Endothelial cell of umbilical vein (primary cell): ENCODE results near the gene MT1H. TPM values are rescaled to one million over a fixed set of nuclear protein-coding genes. Genes with fewer than 3 reads are reported as not detected.
"Not testable (repeated sequence)": the region's sequence is repeated elsewhere in the genome, so short reads cannot be mapped to it uniquely, and the experiment has no call there.

Experiments used
- BruUV-seq: library from RNA; stranded (reverse); fragments of 400-500 nt; replicated peaks from 2 replicates; lab custom pipeline; 2021; lab: Mats Ljungman, UMichigan
- CTCF ChIA-PET: fragments of 300-600, 350-600 bp; sonication (Branson Sonifier 250); formaldehyde crosslinking; loops from one replicate; lab custom pipeline; 2021; ENCODE audit warnings: antibody characterized with exemption, inconsistent platforms; lab: Charles Lee
- POLR2A ChIA-PET: fragments of 300-600, 350-600 bp; sonication (Branson Sonifier 250); formaldehyde crosslinking; loops from one replicate; lab custom pipeline; 2021; ENCODE audit warnings: antibody characterized with exemption, inconsistent platforms; lab: Charles Lee
- DNase-seq: peaks from one replicate; pipeline ENCODE4 v3.0.0-alpha.2; 2011; ENCODE audit warnings: low read depth, low spot score
- FAIRE-seq: peaks from 2 replicates; lab custom pipeline; 2011; peaks lifted over from hg19 to GRCh38; lab: Jason Lieb, UNC
- H2AFZ ChIP-seq: 2 replicates; pipeline ENCODE4 v1.6.0; 2012; ENCODE audit warnings: low read depth, low read length, control low read depth, inconsistent platforms
- H3K27ac ChIP-seq: 2 replicates; pipeline ENCODE4 v1.5.1; 2011; ENCODE audit warnings: low read depth, mild to moderate bottlenecking, control low read depth, low read length, moderate library complexity; ENCODE audit not compliant: insufficient read depth
- H3K27me3 ChIP-seq, 2 experiments: 2 replicates each; pipeline versions ENCODE4 v1.6.0 to v1.6.1; 2011; ENCODE audit warnings: low read length in 2 of 2, mixed read lengths in 1 of 2; ENCODE audit not compliant: control insufficient read depth in 2 of 2, insufficient read depth in 2 of 2
- H3K36me3 ChIP-seq, 2 experiments: 2 replicates in 1 of 2; 3 replicates in 1 of 2; pipeline ENCODE4 v1.5.1; 2011; ENCODE audit warnings: low read length in 2 of 2, mild to moderate bottlenecking in 1 of 2, moderate library complexity in 1 of 2; ENCODE audit not compliant: control insufficient read depth in 2 of 2, insufficient read depth in 2 of 2; ENCODE audit errors: extremely low read depth in 1 of 2
- H3K4me1 ChIP-seq: 3 replicates; pipeline ENCODE4 v1.5.1; 2011; ENCODE audit warnings: mild to moderate bottlenecking, low read length; ENCODE audit not compliant: control insufficient read depth, insufficient read depth; ENCODE audit errors: extremely low read depth
- H3K4me2 ChIP-seq: 2 replicates; pipeline ENCODE4 v1.6.1; 2011; ENCODE audit warnings: low read length, control low read depth, mixed read lengths; ENCODE audit not compliant: insufficient read depth
- H3K4me3 ChIP-seq, 3 experiments: fragments of 200-600 bp in 1 of 3; sonication (generic), shearing (Covaris generic) in 1 of 3; replicated peaks in 1 of 3; 2 replicates each; pipeline ENCODE4 v1.5.1; 2011 to 2016; ENCODE audit warnings: control low read depth in 3 of 3, low read length in 3 of 3, mild to moderate bottlenecking in 2 of 3, inconsistent platforms in 1 of 3, low read depth in 1 of 3, moderate library complexity in 1 of 3; ENCODE audit not compliant: insufficient read depth in 1 of 3
- H3K79me2 ChIP-seq: 2 replicates; pipeline ENCODE4 v1.6.0; 2012; ENCODE audit warnings: low read length, inconsistent platforms; ENCODE audit not compliant: control insufficient read depth, insufficient read depth
- H3K9ac ChIP-seq: replicated peaks from 2 replicates; pipeline ENCODE3; 2011; ENCODE audit warnings: low read length, control low read depth; ENCODE audit not compliant: insufficient read depth; ENCODE audit errors: extremely low read depth
- H3K9me1 ChIP-seq: replicated peaks from 3 replicates; pipeline ENCODE4 v1.6.0; 2011; ENCODE audit warnings: mild to moderate bottlenecking, low read length; ENCODE audit not compliant: control insufficient read depth, insufficient read depth; ENCODE audit errors: extremely low read depth
- H3K9me3 ChIP-seq: replicated peaks from 2 replicates; pipeline ENCODE4 v1.5.1; 2012; ENCODE audit warnings: low read length, inconsistent platforms; ENCODE audit not compliant: control insufficient read depth, insufficient read depth
- H4K20me1 ChIP-seq: replicated peaks from 2 replicates; pipeline ENCODE3; 2011; ENCODE audit warnings: mild to moderate bottlenecking, low read length; ENCODE audit not compliant: control insufficient read depth, insufficient read depth; ENCODE audit errors: extremely low read depth
- CTCF ChIP-seq, 2 donors: IDR thresholded peaks; 1 replicate in 1 of 2; 2 replicates in 1 of 2; pipeline ENCODE4 v1.5.1; 2011; ENCODE audit warnings: low read length in 2 of 2, mild to moderate bottlenecking in 2 of 2, moderate library complexity in 2 of 2, control low read depth in 1 of 2, inconsistent platforms in 1 of 2, low read depth in 1 of 2; ENCODE audit not compliant: insufficient read depth in 1 of 2; ENCODE audit errors: extremely low read depth in 1 of 2
- FOS ChIP-seq: IDR thresholded peaks from 2 replicates; pipeline ENCODE4 v1.6.1; 2011; ENCODE audit warnings: mild to moderate bottlenecking, low read length, moderate library complexity, borderline replicate concordance; ENCODE audit not compliant: insufficient read depth
- dilution Hi-C: fragments of 300-500 bp; cut with MboI; formaldehyde crosslinking; loops from one replicate; pipeline ENCODE4 v1.15.0; 2019; ENCODE audit warnings: low sequenced_read_pairs; ENCODE audit not compliant: extremely low pct_ligation_motif_present
- intact Hi-C: fragments of 100-400 bp; cut with micrococcal nuclease; formaldehyde crosslinking; loops from one replicate; pipeline ENCODE4 v1.10.0; 2022
- polyA plus RNA-seq, 4 experiments: library from polyadenylated mRNA; depleted of rRNA in 3 of 4; stranded (reverse) in 3 of 4; unstranded in 1 of 4; fragments of >200 nt; gene quantifications; 2 replicates each; pipeline versions ENCODE4 v1.2.1 to v1.2.3, GENCODE V29; 2011 to 2012; ENCODE audit warnings: missing spikeins in 1 of 4
- total RNA-seq: library from RNA; stranded (reverse); gene quantifications from 2 replicates; pipeline ENCODE4 v1.2.3, GENCODE V29; 2021

MT1H gene
- total and polyA plus RNA-seq, 2 donors (not counting 3 experiments of a cell fraction or from before 2014, with no cell fraction given) = not detected

GRCh38 chr16:56673921-56674320 is 4.3 kb downstream of the MT1H start:
- DNase-seq (peak; percentile 18), FAIRE-seq (peak; percentile 84)
- intact Hi-C loops = loop anchor here (1.0 kb wide), 1 partner anchor 28 kb away; no protein-coding TSS in a partner anchor
- no peak overlapping the region for H3K27ac ChIP-seq
- H3K4me1 ChIP-seq = peaks cover 3% of the 10 kb centered on the region
- POLR2A ChIA-PET = no interaction called here
- H3K9ac ChIP-seq = no peak overlapping the region
- H3K36me3 ChIP-seq = no peaks in the 10 kb centered on the region
- H3K4me3 ChIP-seq = no peak overlapping the region
- no peak overlapping the region for H2AFZ ChIP-seq
- TF ChIP-seq CTCF (IDR thresholded peaks at IDR 0.05; ENCODE audit: extremely low read depth in 1 of 2, insufficient read depth in 1 of 2, low read depth in 1 of 2, low read length in 2 of 2) = peak; percentile 22 to 59
- no peak for TF ChIP-seq FOS
- dilution Hi-C loops = no loop called here
- H3K9me3 ChIP-seq = no peaks in the 10 kb centered on the region
- no peaks in the 10 kb centered on the region for H3K79me2 ChIP-seq
- no TSS peak for BruUV-seq
- H3K27me3 ChIP-seq = peaks cover 48 to 59% of the 10 kb centered on the region in 2 experiments
- CTCF ChIA-PET = interaction anchor here (1.0 to 2.4 kb wide), 7 partner anchors 22 to 119 kb away, joined by 3 to 24 read pairs (median 5); partner anchors contain the start of gene MT1B
- no peak overlapping the region for H3K4me2 ChIP-seq
- no peaks in the 10 kb centered on the region for H4K20me1 ChIP-seq
- H3K9me1 ChIP-seq = no peaks in the 10 kb centered on the region

- H3K4me1 ChIP-seq, dilution Hi-C loops, FAIRE-seq, H3K4me3 ChIP-seq, H2AFZ ChIP-seq, H3K79me2 ChIP-seq, H3K36me3 ChIP-seq, BruUV-seq, DNase-seq, H4K20me1 ChIP-seq, H3K4me2 ChIP-seq, H3K9me1 ChIP-seq, H3K9me3 ChIP-seq, H3K27ac ChIP-seq, H3K9ac ChIP-seq, POLR2A ChIA-PET: not testable (repeated sequence)
- CTCF ChIA-PET = interaction anchor here (1.2 kb wide), 2 partner anchors 46 to 113 kb away, joined by 3 to 5 read pairs; no protein-coding TSS in a partner anchor
- H3K27me3 ChIP-seq = peaks cover 43 to 53% of the 10 kb centered on the region in 2 experiments
- intact Hi-C loops = loop anchor here (1.0 kb wide), 1 partner anchor 28 kb away; no protein-coding TSS in a partner anchor
These were observed 5.0 kb downstream of the MT1H start for GRCh38 chr16:56674570-56674969.
